ENCODE data around the gene DOLPP1.
A peak's percentile ranks its signal among the peaks of the same experiment; 100 is the strongest.

The DOLPP1 gene

GRCh38 chr9:129097671-129098306 is 16.9 kb downstream of the DOLPP1 start:
- DNase-seq (ENCODE audit: low read depth) = no peak
- no peak overlapping the region for H3K9ac ChIP-seq (ENCODE audit: low read length)

GRCh38 chr9:129098328-129098727 is 17.4 kb downstream of the DOLPP1 start:
- Histone ChIP-seq H3K27me3 (replicated peaks; ENCODE audit: control insufficient read depth, insufficient read depth, low read length) (no peaks in the 10 kb centered on the region), H3K36me3 (ENCODE audit: control insufficient read depth, insufficient read depth, low read length, severe bottlenecking) (peaks cover 62% of the 10 kb centered on the region), H3K9ac (ENCODE audit: low read length) (no peak overlapping the region), H3K4me1 (ENCODE audit: control insufficient read depth, insufficient read depth, low read length) (peaks cover 2% of the 10 kb centered on the region), H3K4me3 (ENCODE audit: low read length) (no peak overlapping the region), H3K9me3 (ENCODE audit: control insufficient read depth, low read length) (no peaks in the 10 kb centered on the region)
- no peak for DNase-seq (ENCODE audit: low read depth)

More at GRCh38 chr9:129097671-129098306, 16.9 kb downstream of the DOLPP1 start:
- Histone ChIP-seq H3K27me3 (replicated peaks; ENCODE audit: control insufficient read depth, insufficient read depth, low read length) (no peaks in the 10 kb centered on the region), H3K36me3 (ENCODE audit: control insufficient read depth, insufficient read depth, low read length, severe bottlenecking) (peaks cover 62% of the 10 kb centered on the region), H3K9me3 (ENCODE audit: control insufficient read depth, low read length) (no peaks in the 10 kb centered on the region), H3K4me1 (ENCODE audit: control insufficient read depth, insufficient read depth, low read length) (peaks cover 3% of the 10 kb centered on the region), H3K4me3 (ENCODE audit: low read length) (no peak overlapping the region)

- peaks cover 54% of the 10 kb centered on the region for H3K36me3 ChIP-seq (ENCODE audit: control insufficient read depth, insufficient read depth, low read length, severe bottlenecking)
- DNase-seq (ENCODE audit: low read depth) = no peak
- no peaks in the 10 kb centered on the region for H3K27me3 ChIP-seq (replicated peaks; ENCODE audit: control insufficient read depth, insufficient read depth, low read length)
- H3K4me3 ChIP-seq (ENCODE audit: low read length) = no peak overlapping the region
- H3K9ac ChIP-seq (ENCODE audit: low read length) = no peak overlapping the region
- H3K9me3 ChIP-seq (ENCODE audit: control insufficient read depth, low read length) = no peaks in the 10 kb centered on the region
- H3K4me1 ChIP-seq (ENCODE audit: control insufficient read depth, insufficient read depth, low read length) = peaks cover 7% of the 10 kb centered on the region
These were observed 19.7 kb downstream of the DOLPP1 start for GRCh38 chr9:129100383-129101169.

- peaks cover 7% of the 10 kb centered on the region for H3K4me1 ChIP-seq (ENCODE audit: control insufficient read depth, insufficient read depth, low read length)
- H3K4me3 ChIP-seq (ENCODE audit: low read length) = no peak overlapping the region
- peaks cover 50% of the 10 kb centered on the region for H3K36me3 ChIP-seq (ENCODE audit: control insufficient read depth, insufficient read depth, low read length, severe bottlenecking)
- no peaks in the 10 kb centered on the region for H3K9me3 ChIP-seq (ENCODE audit: control insufficient read depth, low read length)
- no peaks in the 10 kb centered on the region for H3K27me3 ChIP-seq (replicated peaks; ENCODE audit: control insufficient read depth, insufficient read depth, low read length)
- DNase-seq (ENCODE audit: low read depth) = no peak
- no peak overlapping the region for H3K9ac ChIP-seq (ENCODE audit: low read length)
These were observed 20.4 kb downstream of the DOLPP1 start for GRCh38 chr9:129101279-129101678.

- Histone ChIP-seq H3K9me3 (ENCODE audit: control insufficient read depth, low read length) (no peaks in the 10 kb centered on the region), H3K4me3 (ENCODE audit: low read length) (no peak overlapping the region), H3K9ac (ENCODE audit: low read length) (no peak overlapping the region), H3K4me1 (ENCODE audit: control insufficient read depth, insufficient read depth, low read length) (peaks cover 7% of the 10 kb centered on the region), H3K36me3 (ENCODE audit: control insufficient read depth, insufficient read depth, low read length, severe bottlenecking) (peaks cover 47% of the 10 kb centered on the region), H3K27me3 (replicated peaks; ENCODE audit: control insufficient read depth, insufficient read depth, low read length) (no peaks in the 10 kb centered on the region)
- DNase-seq (ENCODE audit: low read depth) = no peak
These were observed 21.2 kb downstream of the DOLPP1 start for GRCh38 chr9:129102095-129102525.

GRCh38 chr9:129102791-129103594 is 22.1 kb downstream of the DOLPP1 start:
- Histone ChIP-seq H3K9me3 (ENCODE audit: control insufficient read depth, low read length) (no peaks in the 10 kb centered on the region), H3K4me1 (ENCODE audit: control insufficient read depth, insufficient read depth, low read length) (peaks cover 7% of the 10 kb centered on the region), H3K9ac (ENCODE audit: low read length) (no peak overlapping the region), H3K27me3 (replicated peaks; ENCODE audit: control insufficient read depth, insufficient read depth, low read length) (no peaks in the 10 kb centered on the region), H3K36me3 (ENCODE audit: control insufficient read depth, insufficient read depth, low read length, severe bottlenecking) (peaks cover 49% of the 10 kb centered on the region), H3K4me3 (ENCODE audit: low read length) (no peak overlapping the region)
- DNase-seq (ENCODE audit: low read depth) = peak; percentile 62

GRCh38 chr9:129103595-129103965 is 22.7 kb downstream of the DOLPP1 start:
- no peak for DNase-seq (ENCODE audit: low read depth)
- Histone ChIP-seq H3K9ac (ENCODE audit: low read length) (no peak overlapping the region), H3K27me3 (replicated peaks; ENCODE audit: control insufficient read depth, insufficient read depth, low read length) (no peaks in the 10 kb centered on the region), H3K4me3 (ENCODE audit: low read length) (no peak overlapping the region), H3K9me3 (ENCODE audit: control insufficient read depth, low read length) (no peaks in the 10 kb centered on the region), H3K36me3 (ENCODE audit: control insufficient read depth, insufficient read depth, low read length, severe bottlenecking) (peaks cover 43% of the 10 kb centered on the region), H3K4me1 (ENCODE audit: control insufficient read depth, insufficient read depth, low read length) (peaks cover 7% of the 10 kb centered on the region)

- Histone ChIP-seq H3K36me3 (ENCODE audit: control insufficient read depth, insufficient read depth, low read length, severe bottlenecking) (peaks cover 43% of the 10 kb centered on the region), H3K9ac (ENCODE audit: low read length) (no peak overlapping the region), H3K27me3 (replicated peaks; ENCODE audit: control insufficient read depth, insufficient read depth, low read length) (no peaks in the 10 kb centered on the region), H3K4me3 (ENCODE audit: low read length) (no peak overlapping the region), H3K9me3 (ENCODE audit: control insufficient read depth, low read length) (no peaks in the 10 kb centered on the region), H3K4me1 (ENCODE audit: control insufficient read depth, insufficient read depth, low read length) (peaks cover 11% of the 10 kb centered on the region)
- no peak for DNase-seq (ENCODE audit: low read depth)
These were observed 23.1 kb downstream of the DOLPP1 start for GRCh38 chr9:129104051-129104450.

- Histone ChIP-seq H3K9me3 (ENCODE audit: control insufficient read depth, low read length) (no peaks in the 10 kb centered on the region), H3K27me3 (replicated peaks; ENCODE audit: control insufficient read depth, insufficient read depth, low read length) (no peaks in the 10 kb centered on the region), H3K4me3 (ENCODE audit: low read length) (no peak overlapping the region), H3K36me3 (ENCODE audit: control insufficient read depth, insufficient read depth, low read length, severe bottlenecking) (peaks cover 27% of the 10 kb centered on the region), H3K4me1 (ENCODE audit: control insufficient read depth, insufficient read depth, low read length) (peaks cover 17% of the 10 kb centered on the region), H3K9ac (ENCODE audit: low read length) (no peak overlapping the region)
- no peak for DNase-seq (ENCODE audit: low read depth)
These were observed 25.2 kb downstream of the DOLPP1 start for GRCh38 chr9:129105857-129106694.

- Histone ChIP-seq H3K36me3 (ENCODE audit: control insufficient read depth, insufficient read depth, low read length, severe bottlenecking) (peaks cover 15% of the 10 kb centered on the region), H3K9me3 (ENCODE audit: control insufficient read depth, low read length) (no peaks in the 10 kb centered on the region), H3K9ac (ENCODE audit: low read length) (no peak overlapping the region), H3K27me3 (replicated peaks; ENCODE audit: control insufficient read depth, insufficient read depth, low read length) (no peaks in the 10 kb centered on the region), H3K4me3 (ENCODE audit: low read length) (no peak overlapping the region), H3K4me1 (ENCODE audit: control insufficient read depth, insufficient read depth, low read length) (peaks cover 17% of the 10 kb centered on the region)
- no peak for DNase-seq (ENCODE audit: low read depth)
These were observed 26.7 kb downstream of the DOLPP1 start for GRCh38 chr9:129107651-129108050.
